Measurements from ENCODE around the gene RNF180.
A peak's percentile ranks its signal among the peaks of the same experiment; 100 is the strongest.

DNA sequence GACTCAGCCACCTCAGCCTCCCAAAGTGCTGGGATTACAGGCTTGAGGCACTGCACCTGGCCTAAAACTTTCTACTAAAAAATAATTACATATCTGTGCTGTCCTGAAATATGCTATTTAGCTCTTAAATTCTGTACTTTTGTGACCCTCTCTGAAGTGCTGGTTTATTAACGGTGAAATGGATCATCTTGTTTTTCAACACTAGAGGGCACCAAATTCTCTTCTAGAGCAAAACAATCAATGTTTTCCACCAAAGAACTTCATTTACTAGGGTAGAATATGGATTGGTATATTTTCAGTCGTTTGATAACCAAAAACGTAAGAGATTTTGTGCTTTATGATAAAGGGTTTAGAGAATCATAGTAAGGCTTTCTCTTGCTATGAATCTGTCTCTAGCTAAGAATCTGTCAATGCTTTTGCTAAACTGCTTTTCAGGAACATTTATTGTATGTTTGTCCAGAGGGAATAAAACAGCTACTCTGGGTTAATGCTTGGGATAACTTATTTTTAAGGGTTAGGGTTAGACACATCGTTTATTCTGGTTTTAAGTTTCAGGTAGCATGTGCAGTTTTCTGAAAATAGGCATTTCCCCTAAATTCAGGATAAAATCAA lies 63.6 kb downstream of the RNF180 start:
- TF ChIP-seq, protein P1, sequence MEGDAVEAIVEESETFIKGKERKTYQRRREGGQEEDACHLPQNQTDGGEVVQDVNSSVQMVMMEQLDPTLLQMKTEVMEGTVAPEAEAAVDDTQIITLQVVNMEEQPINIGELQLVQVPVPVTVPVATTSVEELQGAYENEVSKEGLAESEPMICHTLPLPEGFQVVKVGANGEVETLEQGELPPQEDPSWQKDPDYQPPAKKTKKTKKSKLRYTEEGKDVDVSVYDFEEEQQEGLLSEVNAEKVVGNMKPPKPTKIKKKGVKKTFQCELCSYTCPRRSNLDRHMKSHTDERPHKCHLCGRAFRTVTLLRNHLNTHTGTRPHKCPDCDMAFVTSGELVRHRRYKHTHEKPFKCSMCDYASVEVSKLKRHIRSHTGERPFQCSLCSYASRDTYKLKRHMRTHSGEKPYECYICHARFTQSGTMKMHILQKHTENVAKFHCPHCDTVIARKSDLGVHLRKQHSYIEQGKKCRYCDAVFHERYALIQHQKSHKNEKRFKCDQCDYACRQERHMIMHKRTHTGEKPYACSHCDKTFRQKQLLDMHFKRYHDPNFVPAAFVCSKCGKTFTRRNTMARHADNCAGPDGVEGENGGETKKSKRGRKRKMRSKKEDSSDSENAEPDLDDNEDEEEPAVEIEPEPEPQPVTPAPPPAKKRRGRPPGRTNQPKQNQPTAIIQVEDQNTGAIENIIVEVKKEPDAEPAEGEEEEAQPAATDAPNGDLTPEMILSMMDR (IDR thresholded peaks at IDR 0.05 in 2 of 3, conservative IDR thresholded peaks at IDR 0.05 in 1 of 3; ENCODE audit: control insufficient read depth in 2 of 3, extremely low read depth in 1 of 3, insufficient read depth in 1 of 3, low read depth in 3 of 3, low read length in 3 of 3), result peak; percentile 46 to 58 (median 57); a peak in 5 of 6 replicates
- no peak for TF ChIP-seq ATF3 (IDR thresholded peaks at IDR 0.05; ENCODE audit: borderline replicate concordance, extremely low read depth, low read depth, low read length)
- TF ChIP-seq SUPT20H (IDR thresholded peaks at IDR 0.05; ENCODE audit: borderline replicate concordance, control insufficient read depth, low read depth, low read length), result no peak
- no peak for TF ChIP-seq YY1 (IDR thresholded peaks at IDR 0.05; ENCODE audit: low read depth, low read length)
- TF ChIP-seq ZNF274 (IDR thresholded peaks at IDR 0.05; ENCODE audit: insufficient read depth, insufficient read length), result no peak
